Measurements from ENCODE around the gene FOXP4.

DNA sequence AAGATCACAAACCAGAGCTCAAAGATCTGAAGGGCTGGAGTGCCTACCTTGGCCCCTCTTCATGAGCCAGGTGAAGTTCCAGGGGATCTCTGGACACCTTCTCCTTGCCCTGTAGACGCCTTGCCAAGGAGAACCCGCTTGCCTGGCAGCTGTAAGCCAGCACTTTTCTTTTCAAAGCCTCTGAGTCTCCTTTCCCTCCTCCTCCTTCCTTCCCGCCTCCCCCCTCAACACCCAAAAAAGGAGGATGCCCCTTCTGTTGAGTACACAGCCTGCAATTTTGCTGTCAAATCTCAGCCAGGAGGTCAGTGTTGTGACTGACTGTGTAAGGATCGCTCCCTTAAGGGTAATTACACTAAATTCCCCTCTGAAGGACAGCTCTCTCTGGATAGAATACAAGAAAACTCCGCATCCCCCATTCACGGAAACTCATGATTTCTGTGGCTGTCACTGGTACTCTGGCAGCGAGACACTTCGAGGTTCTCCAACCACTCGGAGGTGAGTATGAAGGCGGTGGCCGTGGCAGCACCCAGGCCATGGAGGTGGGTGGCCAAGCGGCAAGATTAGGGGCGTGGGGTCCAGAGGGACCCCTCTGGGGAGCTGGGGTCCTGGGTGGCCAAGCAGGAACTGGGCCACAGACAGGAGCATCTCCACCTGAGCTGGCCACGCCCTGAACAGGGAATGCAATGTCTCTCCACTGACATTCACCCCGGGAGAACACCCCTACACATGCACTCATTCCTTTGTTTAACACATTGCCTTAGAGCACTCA lies 23.2 kb upstream of the FOXP4 start:
- TF ChIP-seq, protein P1, sequence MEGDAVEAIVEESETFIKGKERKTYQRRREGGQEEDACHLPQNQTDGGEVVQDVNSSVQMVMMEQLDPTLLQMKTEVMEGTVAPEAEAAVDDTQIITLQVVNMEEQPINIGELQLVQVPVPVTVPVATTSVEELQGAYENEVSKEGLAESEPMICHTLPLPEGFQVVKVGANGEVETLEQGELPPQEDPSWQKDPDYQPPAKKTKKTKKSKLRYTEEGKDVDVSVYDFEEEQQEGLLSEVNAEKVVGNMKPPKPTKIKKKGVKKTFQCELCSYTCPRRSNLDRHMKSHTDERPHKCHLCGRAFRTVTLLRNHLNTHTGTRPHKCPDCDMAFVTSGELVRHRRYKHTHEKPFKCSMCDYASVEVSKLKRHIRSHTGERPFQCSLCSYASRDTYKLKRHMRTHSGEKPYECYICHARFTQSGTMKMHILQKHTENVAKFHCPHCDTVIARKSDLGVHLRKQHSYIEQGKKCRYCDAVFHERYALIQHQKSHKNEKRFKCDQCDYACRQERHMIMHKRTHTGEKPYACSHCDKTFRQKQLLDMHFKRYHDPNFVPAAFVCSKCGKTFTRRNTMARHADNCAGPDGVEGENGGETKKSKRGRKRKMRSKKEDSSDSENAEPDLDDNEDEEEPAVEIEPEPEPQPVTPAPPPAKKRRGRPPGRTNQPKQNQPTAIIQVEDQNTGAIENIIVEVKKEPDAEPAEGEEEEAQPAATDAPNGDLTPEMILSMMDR (conservative IDR thresholded peaks at IDR 0.05 in 1 of 2, IDR thresholded peaks at IDR 0.05 in 1 of 2; ENCODE audit: low read depth in 1 of 2, low read length in 2 of 2) = no peak
- no peak for TF ChIP-seq EZH2 (IDR thresholded peaks at IDR 0.05; ENCODE audit: low read length, missing control alignments)

Measured in fibroblast of lung (primary cell).